Neuronal stem cell (in vitro differentiated cells): Measurements from ENCODE around the gene ANXA6.

Experiments
- DNase-seq: peaks from one replicate; pipeline ENCODE4 v3.0.0-alpha.2; 2013; ENCODE audit warnings: low spot score
- H2AFZ ChIP-seq: one replicate; pipeline ENCODE4 v1.6.1; 2013; ENCODE audit warnings: mild to moderate bottlenecking, low read length, inconsistent platforms
- H2AK5ac ChIP-seq: 2 replicates; pipeline ENCODE4 v1.6.1; 2013; ENCODE audit warnings: low read depth, mild to moderate bottlenecking, inconsistent platforms, low read length, moderate library complexity, mixed read lengths
- H2BK120ac ChIP-seq: 2 replicates; pipeline ENCODE4 v1.6.1; 2013; ENCODE audit warnings: low read depth, mild to moderate bottlenecking, inconsistent platforms, low read length, moderate library complexity, mixed read lengths
- H2BK12ac ChIP-seq: one replicate; pipeline ENCODE4 v1.6.1; 2013; ENCODE audit warnings: low read length, inconsistent platforms
- H2BK15ac ChIP-seq: 2 replicates; pipeline ENCODE4 v1.6.1; 2013; ENCODE audit warnings: mild to moderate bottlenecking, low read length, inconsistent platforms, mixed read lengths
- H2BK5ac ChIP-seq: one replicate; pipeline ENCODE4 v1.6.1; 2013; ENCODE audit warnings: inconsistent platforms, mild to moderate bottlenecking, low read length, moderate library complexity
- H3K14ac ChIP-seq: one replicate; pipeline ENCODE4 v1.6.1; 2013; ENCODE audit warnings: low read length, inconsistent platforms
- H3K18ac ChIP-seq: 2 replicates; pipeline ENCODE4 v1.6.1; 2013; ENCODE audit warnings: low read length, inconsistent platforms
- H3K23ac ChIP-seq: 2 replicates; pipeline ENCODE4 v1.6.1; 2013; ENCODE audit warnings: low read depth, mild to moderate bottlenecking, mixed read lengths, low read length, inconsistent platforms; ENCODE audit not compliant: poor library complexity
- H3K27ac ChIP-seq: replicated peaks from 3 replicates; pipeline ENCODE4 v1.5.1; 2013; ENCODE audit warnings: low read length, inconsistent platforms
- H3K27me3 ChIP-seq, 3 experiments: 2 replicates each; pipeline ENCODE4 v1.6.1; 2013; ENCODE audit warnings: low read length in 3 of 3, mild to moderate bottlenecking in 2 of 3, inconsistent platforms in 1 of 3, low read depth in 1 of 3, mixed read lengths in 1 of 3, moderate library complexity in 1 of 3; ENCODE audit not compliant: control insufficient read depth in 3 of 3, insufficient read depth in 3 of 3
- H3K36me3 ChIP-seq, 2 donors: replicated peaks in 1 of 2; 2 replicates each; pipeline ENCODE4 v1.6.1; 2013; ENCODE audit warnings: low read length in 2 of 2; ENCODE audit not compliant: control insufficient read depth in 2 of 2, insufficient read depth in 2 of 2
- H3K4ac ChIP-seq: 2 replicates; pipeline ENCODE4 v1.6.1; 2013; ENCODE audit warnings: inconsistent platforms, mild to moderate bottlenecking, low read length, moderate library complexity
- H3K4me1 ChIP-seq, 2 donors: 1 replicate in 1 of 2; 2 replicates in 1 of 2; pipeline ENCODE4 v1.6.1; 2013; ENCODE audit warnings: low read length in 2 of 2, low read depth in 1 of 2; ENCODE audit not compliant: control insufficient read depth in 2 of 2, insufficient read depth in 1 of 2
- H3K4me2 ChIP-seq: one replicate; pipeline ENCODE4 v1.6.1; 2013; ENCODE audit warnings: mild to moderate bottlenecking, low read length, inconsistent platforms; ENCODE audit not compliant: insufficient read depth, poor library complexity, severe bottlenecking
- H3K4me3 ChIP-seq, 2 donors: 2 replicates each; pipeline ENCODE4 v1.5.1; 2013; ENCODE audit warnings: low read length in 2 of 2, mild to moderate bottlenecking in 2 of 2, inconsistent platforms in 1 of 2, moderate library complexity in 1 of 2
- H3K79me1 ChIP-seq: one replicate; pipeline ENCODE4 v1.6.1; 2013; ENCODE audit warnings: low read depth, mild to moderate bottlenecking, inconsistent platforms, low read length, moderate library complexity
- H3K9ac ChIP-seq: one replicate; pipeline ENCODE4 v1.6.1; 2013; ENCODE audit warnings: mild to moderate bottlenecking, low read depth, low read length, inconsistent platforms; ENCODE audit not compliant: poor library complexity
- H3K9me3 ChIP-seq, 2 donors: replicated peaks in 1 of 2; 2 replicates each; pipeline versions ENCODE3 to v1.6.1; 2013; ENCODE audit warnings: low read length in 2 of 2, mild to moderate bottlenecking in 2 of 2, inconsistent platforms in 1 of 2, low read depth in 1 of 2, mixed read lengths in 1 of 2, moderate library complexity in 1 of 2; ENCODE audit not compliant: control insufficient read depth in 2 of 2, insufficient read depth in 1 of 2
- H4K8ac ChIP-seq: one replicate; pipeline ENCODE4 v1.6.1; 2013; ENCODE audit warnings: low read depth, mild to moderate bottlenecking, inconsistent platforms, low read length, moderate library complexity
- H4K91ac ChIP-seq: one replicate; pipeline ENCODE4 v1.6.1; 2013; ENCODE audit warnings: low read length, low read depth, mild to moderate bottlenecking, inconsistent platforms; ENCODE audit not compliant: poor library complexity
- WGBS, 2 donors: extraction: QIAGEN DNeasy Blood & Tissue Kit; methylation state at CpG; one replicate each; pipeline ENCODE4 v1.1.7; 2013; ENCODE audit warnings: missing lambda C conversion rate in 2 of 2, mixed read lengths in 1 of 2; ENCODE audit not compliant: insufficient read length in 2 of 2, insufficient replicate concordance in 1 of 2; ENCODE audit errors: extremely low coverage in 2 of 2; 5-methylcytosine and 5-hydroxymethylcytosine counted together

Gene ANXA6

GRCh38 chr5:151097820-151098767 lies 59.5 kb downstream of the ANXA6 start:
- Histone ChIP-seq H3K9ac (no peak overlapping the region), H3K9me3 (no peaks in the 10 kb centered on the region), H3K79me1 (no peaks in the 10 kb centered on the region), H2BK15ac (no peak overlapping the region), H3K4me3 (no peak overlapping the region), H3K27ac (no peak overlapping the region), H3K27me3 (no peaks in the 10 kb centered on the region), H3K36me3 (peaks cover 5 to 18% of the 10 kb centered on the region in 2 donors), H3K4me2 (no peak overlapping the region), H2BK120ac (no peak overlapping the region), H2BK12ac (no peak overlapping the region), H4K8ac (no peak overlapping the region), H3K4ac (no peak overlapping the region), H2AK5ac (no peak overlapping the region), H2AFZ (no peak overlapping the region), H4K91ac (no peak overlapping the region), H3K18ac (no peak overlapping the region), H3K4me1 (peaks cover 0 to 5% of the 10 kb centered on the region in 2 donors), H3K14ac (no peak overlapping the region), H2BK5ac (peak overlapping the region; percentile 7), H3K23ac (no peak overlapping the region)
- DNase-seq = no peak
- WGBS, 2 donors = no CpG with 5 or more reads among the region's 16 CpGs

- Histone ChIP-seq H2BK5ac (no peak overlapping the region), H2AFZ (no peak overlapping the region), H2BK12ac (no peak overlapping the region), H3K27me3 (no peaks in the 10 kb centered on the region), H3K4me1 (peaks cover 0 to 5% of the 10 kb centered on the region in 2 donors), H2BK15ac (no peak overlapping the region), H4K91ac (no peak overlapping the region), H3K18ac (no peak overlapping the region), H3K79me1 (no peaks in the 10 kb centered on the region), H3K23ac (no peak overlapping the region), H3K4me2 (no peak overlapping the region), H3K36me3 (peaks cover 5 to 11% of the 10 kb centered on the region in 2 donors), H3K9me3 (no peaks in the 10 kb centered on the region), H4K8ac (no peak overlapping the region), H2AK5ac (no peak overlapping the region), H3K27ac (no peak overlapping the region), H3K4ac (no peak overlapping the region), H3K14ac (no peak overlapping the region), H3K4me3 (no peak overlapping the region), H3K9ac (no peak overlapping the region), H2BK120ac (no peak overlapping the region)
- no peak for DNase-seq
- no CpG with 5 or more reads among the region's 6 CpGs for WGBS, 2 donors
Measured at GRCh38 chr5:151097061-151097460, 60.5 kb downstream of the ANXA6 start.

GRCh38 chr5:151096001-151096373 lies 61.6 kb downstream of the ANXA6 start:
- H3K9me3 ChIP-seq = no peaks in the 10 kb centered on the region
- H2BK5ac ChIP-seq = no peak overlapping the region
- H3K27ac ChIP-seq = no peak overlapping the region
- no peak overlapping the region for H2BK120ac ChIP-seq
- H3K23ac ChIP-seq = no peak overlapping the region
- no peak overlapping the region for H4K91ac ChIP-seq
- no peak overlapping the region for H2BK15ac ChIP-seq
- H2AK5ac ChIP-seq = no peak overlapping the region
- H2AFZ ChIP-seq = no peak overlapping the region
- DNase-seq = no peak
- H3K36me3 ChIP-seq = peaks cover 2% of the 10 kb centered on the region in 2 donors
- H3K4ac ChIP-seq = no peak overlapping the region
- H3K18ac ChIP-seq = no peak overlapping the region
- no peaks in the 10 kb centered on the region for H3K79me1 ChIP-seq
- no peak overlapping the region for H4K8ac ChIP-seq
- H3K4me2 ChIP-seq = no peak overlapping the region
- H2BK12ac ChIP-seq = no peak overlapping the region
- peak overlapping the region in 1 of 2 donors; percentile 3 for H3K4me3 ChIP-seq
- H3K14ac ChIP-seq = no peak overlapping the region
- WGBS, 2 donors = no CpG with 5 or more reads among the region's 6 CpGs
- no peak overlapping the region for H3K9ac ChIP-seq
- H3K27me3 ChIP-seq = no peaks in the 10 kb centered on the region
- H3K4me1 ChIP-seq = peaks cover 0 to 5% of the 10 kb centered on the region in 2 donors

GRCh38 chr5:151095341-151096000 lies 62.1 kb downstream of the ANXA6 start:
- H3K27ac ChIP-seq = no peak overlapping the region
- H2BK12ac ChIP-seq = no peak overlapping the region
- H3K4me2 ChIP-seq = no peak overlapping the region
- peaks cover 0 to 5% of the 10 kb centered on the region in 2 donors for H3K4me1 ChIP-seq
- no peak overlapping the region for H3K18ac ChIP-seq
- no peak overlapping the region for H3K4me3 ChIP-seq
- no peaks in the 10 kb centered on the region for H3K9me3 ChIP-seq
- WGBS, 2 donors = no CpG with 5 or more reads among the region's 5 CpGs
- no peak overlapping the region for H3K4ac ChIP-seq
- H2BK15ac ChIP-seq = no peak overlapping the region
- no peaks in the 10 kb centered on the region for H3K27me3 ChIP-seq
- H3K79me1 ChIP-seq = no peaks in the 10 kb centered on the region
- H3K23ac ChIP-seq = peak overlapping the region; percentile 19
- H4K91ac ChIP-seq = no peak overlapping the region
- H2BK120ac ChIP-seq = no peak overlapping the region
- no peak overlapping the region for H3K9ac ChIP-seq
- peak overlapping the region; percentile 15 for H2AFZ ChIP-seq
- H4K8ac ChIP-seq = no peak overlapping the region
- DNase-seq = no peak
- H2AK5ac ChIP-seq = no peak overlapping the region
- H3K14ac ChIP-seq = no peak overlapping the region
- H3K36me3 ChIP-seq = peaks cover 2% of the 10 kb centered on the region in 2 donors
- H2BK5ac ChIP-seq = no peak overlapping the region
